ENCODE data around the gene GPR151.

Gene GPR151

GRCh38 chr5:146549615-146550014, 33.6 kb upstream of the GPR151 start:
- no peak for DNase-seq (ENCODE audit: low read depth)
- TF ChIP-seq CTCF (conservative IDR thresholded peaks at IDR 0.05; ENCODE audit: low read depth, low read length): no peak
- H3K4me3 ChIP-seq (ENCODE audit: low read depth, low read length): no peak overlapping the region

GRCh38 chr5:146548781-146549449, 32.9 kb upstream of the GPR151 start:
- H3K4me3 ChIP-seq (ENCODE audit: low read depth, low read length): no peak overlapping the region
- DNase-seq (ENCODE audit: low read depth): no peak
- no peak for TF ChIP-seq CTCF (conservative IDR thresholded peaks at IDR 0.05; ENCODE audit: low read depth, low read length)

- DNase-seq (ENCODE audit: low read depth): no peak
- no peak for TF ChIP-seq CTCF (conservative IDR thresholded peaks at IDR 0.05; ENCODE audit: low read depth, low read length)
These were observed 28.2 kb upstream of the GPR151 start for GRCh38 chr5:146544232-146544631.

GRCh38 chr5:146541958-146542849, 26.2 kb upstream of the GPR151 start:
- TF ChIP-seq CTCF (conservative IDR thresholded peaks at IDR 0.05; ENCODE audit: low read depth, low read length): peak; percentile 95
- DNase-seq (ENCODE audit: low read depth): peak; percentile 80
- H3K4me3 ChIP-seq (ENCODE audit: low read depth, low read length): no peak overlapping the region

More at GRCh38 chr5:146544232-146544631, 28.2 kb upstream of the GPR151 start:
- H3K4me3 ChIP-seq (ENCODE audit: low read depth, low read length): no peak overlapping the region

- DNase-seq (ENCODE audit: low read depth): peak; percentile 23
- TF ChIP-seq CTCF (conservative IDR thresholded peaks at IDR 0.05; ENCODE audit: low read depth, low read length): no peak
- no peak overlapping the region for H3K4me3 ChIP-seq (ENCODE audit: low read depth, low read length)
These were observed 24.4 kb upstream of the GPR151 start for GRCh38 chr5:146540414-146540813.

GRCh38 chr5:146539973-146540372, 24.0 kb upstream of the GPR151 start:
- no peak for DNase-seq (ENCODE audit: low read depth)
- no peak overlapping the region for H3K4me3 ChIP-seq (ENCODE audit: low read depth, low read length)
- TF ChIP-seq CTCF (conservative IDR thresholded peaks at IDR 0.05; ENCODE audit: low read depth, low read length): no peak

Data from choroid plexus epithelial cell (primary cell).